ENCODE results near the gene FOXJ1.

The FOXJ1 gene

DNA sequence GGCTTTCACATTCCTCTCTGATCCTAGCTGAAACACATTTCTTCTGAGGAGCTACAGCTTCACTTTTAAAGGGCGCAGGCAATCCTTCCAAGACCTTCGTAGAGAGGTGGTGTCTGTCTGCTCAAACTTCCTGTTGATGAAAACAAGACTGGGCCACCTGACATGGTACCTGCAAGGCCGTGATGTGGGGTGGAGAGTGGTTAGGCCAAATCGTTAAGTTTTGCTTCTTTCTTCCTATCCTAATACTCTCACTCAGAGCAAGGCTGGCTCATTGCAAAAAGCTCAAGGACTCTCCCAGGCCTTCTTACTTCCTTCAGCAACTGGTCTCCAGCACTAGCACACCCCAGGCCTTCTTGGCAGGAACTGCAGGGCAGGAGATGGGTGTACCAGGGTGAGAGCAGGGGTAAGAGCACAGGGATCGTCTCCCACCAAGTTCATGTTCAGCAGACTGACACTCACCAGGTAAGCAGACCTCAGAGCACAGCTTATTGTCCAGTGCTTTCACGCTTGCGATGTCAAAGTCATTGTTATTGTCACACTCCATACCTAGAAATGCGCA, 10.9 kb upstream of the FOXJ1 start:
- TF ChIP-seq SP1 (IDR thresholded peaks at IDR 0.05) (no peak), FOXK2 (IDR thresholded peaks at IDR 0.05) (no peak)
- no peak for DNase-seq (ENCODE audit: extremely low spot score)
- ChIA-PET POLR2A (no interaction called here), CTCF (interaction anchor here (0.5 to 1.1 kb wide), 2 partner anchors 30 to 262 kb away, joined by 4 to 5 read pairs; no protein-coding TSS in a partner anchor)

DNA sequence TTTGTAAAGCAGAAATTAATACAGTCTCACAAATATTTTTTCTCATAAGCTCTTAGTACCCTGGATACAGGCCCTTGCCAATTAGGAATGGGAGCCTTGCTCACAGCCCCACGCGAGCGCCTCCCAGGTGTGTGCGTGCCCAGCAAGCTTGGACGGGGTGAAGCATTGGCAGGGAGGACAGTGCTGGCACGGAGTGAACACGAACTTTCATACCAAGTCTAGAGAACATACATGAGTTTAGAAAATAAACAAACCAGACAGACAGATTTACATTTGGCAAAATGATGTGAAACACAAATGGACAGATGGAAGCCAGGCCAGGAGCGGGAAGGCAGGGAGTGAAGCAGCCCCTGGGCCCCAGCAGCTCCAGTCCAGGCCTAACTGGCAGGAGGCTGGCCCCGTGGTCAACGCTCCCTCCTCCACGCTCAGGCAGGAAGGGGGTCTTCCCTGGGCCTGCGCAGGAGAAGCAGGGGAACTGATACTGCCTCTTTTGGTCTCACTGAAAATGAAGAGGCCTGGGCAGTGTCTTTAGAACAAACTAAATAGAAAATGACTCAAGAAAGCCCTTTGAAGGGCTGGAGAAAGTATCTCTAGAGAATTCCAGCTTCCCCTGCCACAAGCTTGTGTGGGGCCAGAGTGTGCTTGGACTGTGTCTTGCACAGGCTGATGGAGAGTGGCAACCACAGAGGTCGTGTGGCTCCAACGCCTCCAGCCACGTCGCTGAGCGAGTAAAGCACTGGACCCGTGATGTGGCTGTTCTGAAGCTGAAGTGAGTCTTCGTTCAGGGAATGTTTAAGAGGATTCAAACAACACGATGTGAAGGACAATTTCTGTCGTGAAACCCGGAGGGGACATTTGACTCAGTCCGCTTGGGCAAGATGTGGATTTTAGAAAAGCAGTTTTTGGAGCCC, 9.9 kb upstream of the FOXJ1 start:
- no peak for DNase-seq (ENCODE audit: extremely low spot score)
- POLR2A ChIA-PET, result no interaction called here
- CTCF ChIA-PET, result interaction anchor here (0.5 to 1.1 kb wide), 2 partner anchors 31 to 263 kb away, joined by 4 to 5 read pairs; no protein-coding TSS in a partner anchor
- TF ChIP-seq FOXK2 (IDR thresholded peaks at IDR 0.05), result no peak
- TF ChIP-seq L3MBTL2 (conservative IDR thresholded peaks at IDR 0.05), result no peak
- no peak for TF ChIP-seq HDGF (IDR thresholded peaks at IDR 0.05; ENCODE audit: borderline replicate concordance)
- TF ChIP-seq FOXA1 (IDR thresholded peaks at IDR 0.05), result no peak
- TF ChIP-seq, protein P1, sequence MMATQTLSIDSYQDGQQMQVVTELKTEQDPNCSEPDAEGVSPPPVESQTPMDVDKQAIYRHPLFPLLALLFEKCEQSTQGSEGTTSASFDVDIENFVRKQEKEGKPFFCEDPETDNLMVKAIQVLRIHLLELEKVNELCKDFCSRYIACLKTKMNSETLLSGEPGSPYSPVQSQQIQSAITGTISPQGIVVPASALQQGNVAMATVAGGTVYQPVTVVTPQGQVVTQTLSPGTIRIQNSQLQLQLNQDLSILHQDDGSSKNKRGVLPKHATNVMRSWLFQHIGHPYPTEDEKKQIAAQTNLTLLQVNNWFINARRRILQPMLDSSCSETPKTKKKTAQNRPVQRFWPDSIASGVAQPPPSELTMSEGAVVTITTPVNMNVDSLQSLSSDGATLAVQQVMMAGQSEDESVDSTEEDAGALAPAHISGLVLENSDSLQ (IDR thresholded peaks at IDR 0.05), result no peak
- no peak for TF ChIP-seq ARNT (IDR thresholded peaks at IDR 0.05)
- TF ChIP-seq ELF4 (IDR thresholded peaks at IDR 0.05), result no peak
- TF ChIP-seq SUZ12 (IDR thresholded peaks at IDR 0.05), result no peak
- TF ChIP-seq LEF1 (IDR thresholded peaks at IDR 0.05; ENCODE audit: borderline replicate concordance), result no peak
- TF ChIP-seq SP1 (IDR thresholded peaks at IDR 0.05), result no peak
- TF ChIP-seq ZNF384 (IDR thresholded peaks at IDR 0.05), result no peak
- TF ChIP-seq CTBP1 (IDR thresholded peaks at IDR 0.05; ENCODE audit: borderline replicate concordance), result no peak
- TF ChIP-seq FOXM1 (IDR thresholded peaks at IDR 0.05; ENCODE audit: borderline replicate concordance), result no peak

- DNase-seq (ENCODE audit: extremely low spot score), result no peak
- ChIA-PET POLR2A (no interaction called here), CTCF (no interaction called here)
- TF ChIP-seq ELF4 (IDR thresholded peaks at IDR 0.05) (no peak), LEF1 (IDR thresholded peaks at IDR 0.05; ENCODE audit: borderline replicate concordance) (no peak), CTBP1 (IDR thresholded peaks at IDR 0.05; ENCODE audit: borderline replicate concordance) (no peak), FOXA1 (IDR thresholded peaks at IDR 0.05) (no peak), FOXM1 (IDR thresholded peaks at IDR 0.05; ENCODE audit: borderline replicate concordance) (no peak)
These were observed 8.2 kb upstream of the FOXJ1 start for GRCh38 chr17:76149214-76149613.

DNA sequence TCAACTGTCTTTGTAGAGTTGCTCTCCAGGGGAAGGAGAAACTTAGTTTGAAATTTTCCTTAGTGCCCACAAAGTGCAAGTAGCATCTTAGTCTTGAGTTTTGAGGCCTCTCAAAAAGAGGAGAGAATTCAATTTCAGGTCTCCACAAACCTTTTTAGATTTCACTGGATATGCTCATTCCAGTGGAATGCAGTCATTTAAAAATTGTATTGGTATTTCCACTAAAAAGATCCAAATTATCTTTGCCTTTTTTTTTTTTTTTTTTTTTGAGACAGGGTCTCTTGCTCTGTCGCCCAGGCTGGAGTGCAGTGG, 6.9 kb upstream of the FOXJ1 start:
- DNase-seq (ENCODE audit: extremely low spot score), result no peak
- ChIA-PET POLR2A (no interaction called here), CTCF (no interaction called here)
- no peak for TF ChIP-seq ELF4 (IDR thresholded peaks at IDR 0.05)
- TF ChIP-seq TARDBP (IDR thresholded peaks at IDR 0.05), result no peak
- TF ChIP-seq CTBP1 (IDR thresholded peaks at IDR 0.05; ENCODE audit: borderline replicate concordance), result no peak
- TF ChIP-seq FOXM1 (IDR thresholded peaks at IDR 0.05; ENCODE audit: borderline replicate concordance), result no peak
- no peak for TF ChIP-seq ZNF384 (IDR thresholded peaks at IDR 0.05)
- no peak for TF ChIP-seq ARNT (IDR thresholded peaks at IDR 0.05)
- no peak for TF ChIP-seq SP1 (IDR thresholded peaks at IDR 0.05)

GRCh38 chr17:76147211-76148014, 6.4 kb upstream of the FOXJ1 start:
- TF ChIP-seq FOXA1 (IDR thresholded peaks at IDR 0.05), result no peak
- no peak for TF ChIP-seq SP1 (IDR thresholded peaks at IDR 0.05)
- TF ChIP-seq ARNT (IDR thresholded peaks at IDR 0.05), result no peak
- no peak for TF ChIP-seq BHLHE40 (IDR thresholded peaks at IDR 0.05; ENCODE audit: borderline replicate concordance)
- no peak for TF ChIP-seq HDGF (IDR thresholded peaks at IDR 0.05; ENCODE audit: borderline replicate concordance)
- no peak for TF ChIP-seq NFRKB (IDR thresholded peaks at IDR 0.05)
- no peak for TF ChIP-seq CTBP1 (IDR thresholded peaks at IDR 0.05; ENCODE audit: borderline replicate concordance)
- TF ChIP-seq FOXM1 (IDR thresholded peaks at IDR 0.05; ENCODE audit: borderline replicate concordance), result no peak
- TF ChIP-seq L3MBTL2 (conservative IDR thresholded peaks at IDR 0.05), result no peak
- no peak for TF ChIP-seq LEF1 (IDR thresholded peaks at IDR 0.05; ENCODE audit: borderline replicate concordance)
- peak; percentile 45 for DNase-seq (ENCODE audit: extremely low spot score)
- POLR2A ChIA-PET, result no interaction called here
- CTCF ChIA-PET, result no interaction called here

DNA sequence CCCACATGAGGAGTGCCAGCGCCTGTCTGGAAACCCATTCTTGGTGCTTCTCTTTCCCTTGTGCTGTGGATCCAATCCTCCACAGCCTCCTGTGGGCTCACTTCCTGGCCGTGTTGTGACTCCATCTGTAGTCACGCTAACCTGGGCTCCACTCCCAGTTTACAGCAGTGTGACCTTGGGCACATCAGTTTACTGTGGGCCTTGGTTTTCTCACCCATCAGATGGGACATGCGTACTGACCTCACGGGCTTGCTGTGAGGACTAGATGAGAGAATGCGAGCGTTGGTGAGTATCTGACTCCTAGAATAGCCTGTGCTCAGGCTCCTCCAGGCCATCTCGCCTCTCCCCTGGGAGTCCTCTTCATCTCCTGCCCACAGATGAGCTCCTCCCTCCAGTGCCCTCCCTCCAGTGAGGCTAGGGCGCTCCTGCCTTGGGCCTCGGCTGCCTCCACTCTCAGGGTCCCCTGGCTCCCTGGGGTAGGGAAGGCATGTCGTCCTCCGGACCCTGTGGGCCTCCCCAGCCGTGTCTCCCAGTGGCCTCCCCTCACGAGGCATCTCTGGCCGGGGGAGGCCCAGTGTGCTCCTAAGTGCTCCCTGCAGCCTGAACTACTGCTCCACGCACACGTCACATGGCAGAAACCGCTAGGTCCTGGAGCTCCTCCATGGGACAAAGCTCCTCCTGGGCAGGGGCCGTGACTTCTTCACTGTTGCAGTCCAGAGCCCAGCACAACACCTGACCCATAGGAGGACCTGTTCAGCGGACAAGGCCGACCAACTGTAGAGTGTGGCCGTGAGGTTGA, 5.2 kb upstream of the FOXJ1 start:
- no peak for DNase-seq (ENCODE audit: extremely low spot score)
- ChIA-PET CTCF (interaction anchor here (0.8 kb wide), 1 partner anchor 36 kb away, joined by 3 read pairs; no protein-coding TSS in a partner anchor), POLR2A (no interaction called here)
- TF ChIP-seq, protein P1 (IDR thresholded peaks at IDR 0.05), result no peak
- no peak for TF ChIP-seq ZNF384 (IDR thresholded peaks at IDR 0.05)
- no peak for TF ChIP-seq FOXK2 (IDR thresholded peaks at IDR 0.05)
- no peak for TF ChIP-seq SUZ12 (IDR thresholded peaks at IDR 0.05)
- TF ChIP-seq SP1 (IDR thresholded peaks at IDR 0.05), result no peak
- no peak for TF ChIP-seq LEF1 (IDR thresholded peaks at IDR 0.05; ENCODE audit: borderline replicate concordance)
- TF ChIP-seq ELF4 (IDR thresholded peaks at IDR 0.05), result no peak
- TF ChIP-seq TARDBP (IDR thresholded peaks at IDR 0.05), result no peak
- TF ChIP-seq NFRKB (IDR thresholded peaks at IDR 0.05), result no peak
- TF ChIP-seq BHLHE40 (IDR thresholded peaks at IDR 0.05; ENCODE audit: borderline replicate concordance), result no peak

All from HEK293T (cell line).